Activated CD8-positive, alpha-beta memory T cell treated with anti-CD3 and anti-CD28 coated beads, Interleukin-2, amount 50 U/mL, for 24 hours (primary cell): ENCODE data around the gene APOC1.

Source experiments
- DNase-seq: peaks from one replicate; pipeline ENCODE4 v3.0.0-alpha.2; 2020; ENCODE audit errors: extremely low read depth

The APOC1 gene

DNA sequence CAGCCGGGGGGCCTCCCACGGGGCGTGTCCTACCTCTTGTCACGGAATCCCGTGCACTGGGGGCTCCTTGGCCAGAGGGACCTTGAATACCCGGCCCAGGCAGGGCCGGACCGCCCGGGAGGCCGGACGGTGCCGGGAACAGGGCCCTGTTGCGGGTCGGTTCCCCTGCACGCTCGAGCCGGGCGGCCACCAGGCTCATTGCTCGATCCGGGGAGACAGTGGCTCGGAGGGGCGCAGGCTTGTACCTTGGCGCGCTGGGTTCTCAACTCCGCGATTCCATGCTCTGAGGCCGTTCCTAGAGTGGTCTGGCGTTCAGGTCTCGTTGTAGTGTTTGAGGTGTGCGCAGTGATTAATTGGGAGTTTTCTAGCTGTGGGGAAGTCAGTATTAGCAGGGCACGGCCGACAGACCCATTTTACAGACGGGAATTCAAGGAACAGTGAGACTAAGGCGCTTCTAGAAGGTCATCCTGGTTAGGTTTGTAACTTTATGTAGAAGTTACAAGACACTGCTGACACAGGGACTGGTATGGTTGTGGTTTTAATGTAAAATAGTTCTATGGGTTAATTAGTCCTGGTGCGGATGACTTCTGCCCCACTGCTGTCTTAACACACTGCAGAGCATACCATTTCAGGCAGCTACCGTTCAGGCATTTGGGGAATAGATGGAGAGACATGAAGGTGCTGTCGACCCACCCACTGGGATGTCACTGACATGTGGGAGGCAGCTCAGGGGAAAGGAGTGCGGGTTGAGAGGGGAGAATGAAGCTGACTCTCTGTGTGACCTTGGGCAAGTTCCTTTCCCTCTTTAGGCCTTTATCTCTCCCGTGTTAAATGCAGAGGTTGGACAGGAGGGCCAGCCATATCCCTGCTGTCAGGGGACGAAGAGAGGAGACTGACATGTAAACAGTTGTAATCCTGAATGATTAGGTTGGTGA, 41.4 kb downstream of the APOC1 start:
- DNase-seq = no peak

GRCh38 chr19:44957526-44957925, 43.1 kb downstream of the APOC1 start:
- DNase-seq = no peak

- DNase-seq = no peak
These were observed 43.7 kb downstream of the APOC1 start for GRCh38 chr19:44958090-44958489.

- DNase-seq = no peak
These were observed 45.3 kb downstream of the APOC1 start for GRCh38 chr19:44959691-44960090.

DNA sequence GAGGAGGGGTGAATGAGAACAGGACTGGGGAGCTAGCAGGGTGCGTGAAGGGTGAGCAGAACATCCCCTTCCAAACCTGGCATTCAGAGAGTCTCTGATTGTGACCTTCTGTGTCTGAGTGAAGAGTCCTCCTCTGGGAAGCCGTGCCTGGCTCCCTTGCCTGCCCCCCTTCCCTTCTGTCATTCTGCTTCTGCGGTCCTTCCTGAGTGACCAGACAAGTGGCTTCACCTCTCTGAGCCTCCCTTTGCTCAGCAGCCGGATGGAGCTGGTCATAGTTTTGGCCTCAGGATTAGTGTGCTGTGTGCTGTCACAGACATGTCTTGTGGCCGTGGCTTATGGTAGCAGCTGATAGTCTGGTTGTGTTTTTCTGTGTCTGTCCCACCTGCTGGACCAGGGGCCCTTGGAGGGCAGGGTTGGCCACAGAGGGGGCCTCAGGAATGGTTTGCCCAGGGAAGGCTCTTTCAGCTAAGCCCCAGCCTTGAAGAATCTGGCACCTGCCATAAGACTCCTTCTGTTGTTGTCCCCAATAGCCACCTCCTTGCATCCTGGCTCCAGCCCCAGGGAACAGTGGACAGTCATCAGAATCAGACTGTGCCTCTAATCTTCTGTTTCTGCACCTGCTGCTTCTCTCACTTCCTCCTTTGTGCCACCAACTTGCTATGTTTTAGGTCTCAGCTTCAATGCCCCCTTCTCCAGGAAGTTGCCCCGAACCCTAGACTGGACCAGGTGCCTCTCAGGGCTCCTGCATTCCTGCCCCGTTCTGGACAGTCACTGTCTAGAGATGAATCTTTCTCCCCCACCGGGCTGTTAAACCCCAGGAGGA, 46.7 kb downstream of the APOC1 start:
- no peak for DNase-seq

DNA sequence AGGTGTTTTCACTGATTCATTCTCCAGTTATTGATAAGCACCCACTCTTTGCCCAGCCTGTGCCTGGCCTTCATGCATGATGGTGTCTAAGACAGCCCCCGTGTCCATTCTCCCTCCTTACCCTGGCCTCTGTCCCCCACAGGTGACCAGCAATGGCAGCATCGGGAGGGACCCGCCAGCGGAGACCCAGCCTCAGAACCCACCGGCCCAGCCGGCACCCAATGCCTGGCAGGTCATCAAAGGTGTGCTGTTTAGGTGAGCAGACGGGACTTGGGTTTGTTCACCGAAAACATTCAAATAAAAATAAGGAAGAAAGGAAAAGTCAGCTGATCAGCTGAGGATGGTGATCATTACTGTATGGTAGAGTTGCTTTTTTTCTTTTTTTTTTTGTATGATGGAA, 47.4 kb downstream of the APOC1 start:
- DNase-seq = no peak

GRCh38 chr19:44968118-44968517, 53.7 kb downstream of the APOC1 start:
- DNase-seq = no peak

GRCh38 chr19:44968670-44969069, 54.3 kb downstream of the APOC1 start:
- DNase-seq = no peak
